CD14-positive monocyte (primary cell): Measurements from ENCODE around the gene RTL5. TPM values are rescaled to one million over a fixed set of nuclear protein-coding genes. Genes with fewer than 3 reads are reported as not detected.

Experiments used
- DNase-seq, 3 donors: peaks; one replicate each; pipeline ENCODE4 v3.0.0-alpha.2; 2011 to 2022
- H2AFZ ChIP-seq: 2 replicates; pipeline ENCODE4 v1.6.0; 2012; ENCODE audit warnings: mild to moderate bottlenecking, low read depth, low read length, inconsistent platforms; ENCODE audit not compliant: insufficient read depth, poor library complexity, severe bottlenecking
- H3K27ac ChIP-seq, 2 donors: 1 replicate in 1 of 2; 2 replicates in 1 of 2; pipeline ENCODE4 v1.5.1; 2012 to 2013; ENCODE audit warnings: low read length in 2 of 2, control low read depth in 1 of 2, inconsistent platforms in 1 of 2, low read depth in 1 of 2, mild to moderate bottlenecking in 1 of 2
- H3K27me3 ChIP-seq, 2 donors: one replicate each; pipeline versions ENCODE4 v1.6.0 to v1.6.1; 2011 to 2013; ENCODE audit warnings: low read length in 2 of 2; ENCODE audit not compliant: control insufficient read depth in 2 of 2, insufficient read depth in 2 of 2
- H3K36me3 ChIP-seq, 2 donors: replicated peaks in 1 of 2; 1 replicate in 1 of 2; 2 replicates in 1 of 2; pipeline versions ENCODE4 v1.5.1 to v1.6.1; 2012 to 2013; ENCODE audit warnings: low read length in 2 of 2, control low read depth in 1 of 2, inconsistent platforms in 1 of 2, mild to moderate bottlenecking in 1 of 2; ENCODE audit not compliant: insufficient read depth in 2 of 2, control insufficient read depth in 1 of 2
- H3K4me1 ChIP-seq, 2 donors: 1 replicate in 1 of 2; 2 replicates in 1 of 2; pipeline versions ENCODE4 v1.5.1 to v1.6.1; 2012 to 2013; ENCODE audit warnings: low read length in 2 of 2, control low read depth in 1 of 2, inconsistent platforms in 1 of 2, mild to moderate bottlenecking in 1 of 2, moderate library complexity in 1 of 2; ENCODE audit not compliant: insufficient read depth in 2 of 2, control insufficient read depth in 1 of 2
- H3K4me2 ChIP-seq: replicated peaks from 2 replicates; pipeline ENCODE3; 2012; ENCODE audit warnings: low read length, moderate library complexity, mild to moderate bottlenecking; ENCODE audit not compliant: poor library complexity, severe bottlenecking; ENCODE audit errors: extremely low read depth
- H3K4me3 ChIP-seq, 3 experiments: fragments of 200-600 bp in 1 of 3; sonication (generic) in 1 of 3; replicated peaks in 1 of 3; 1 replicate in 2 of 3; 2 replicates in 1 of 3; pipeline ENCODE4 v1.5.1; 2011 to 2013; ENCODE audit warnings: low read length in 3 of 3, mild to moderate bottlenecking in 3 of 3, control low read depth in 2 of 3, low read depth in 2 of 3, inconsistent platforms in 1 of 3, moderate library complexity in 1 of 3
- H3K79me2 ChIP-seq: 2 replicates; pipeline ENCODE4 v1.6.0; 2012; ENCODE audit warnings: mild to moderate bottlenecking, control low read depth, inconsistent platforms, low read length, moderate library complexity; ENCODE audit not compliant: insufficient read depth
- H3K9ac ChIP-seq: 2 replicates; pipeline ENCODE4 v1.6.0; 2017; ENCODE audit warnings: low read length, mild to moderate bottlenecking; ENCODE audit not compliant: insufficient read depth, poor library complexity, severe bottlenecking
- H3K9me3 ChIP-seq, 2 donors: replicated peaks in 1 of 2; 1 replicate in 1 of 2; 2 replicates in 1 of 2; pipeline versions ENCODE4 v1.5.1 to v1.6.1; 2012 to 2013; ENCODE audit warnings: low read length in 2 of 2, control low read depth in 1 of 2; ENCODE audit not compliant: control insufficient read depth in 1 of 2, insufficient read depth in 1 of 2
- H4K20me1 ChIP-seq: 2 replicates; pipeline ENCODE4 v1.6.0; 2012; ENCODE audit warnings: mild to moderate bottlenecking, low read length, control low read depth, moderate library complexity; ENCODE audit not compliant: insufficient read depth
- H3K27ac Mint-ChIP-seq, 7 donors: one replicate each; pipeline ENCODE4 v1.8.0; 2020; ENCODE audit warnings: mild to moderate bottlenecking in 7 of 7, mixed read lengths in 7 of 7, moderate library complexity in 6 of 7, inconsistent platforms in 2 of 7
- H3K27me3 Mint-ChIP-seq, 3 donors: one replicate each; pipeline ENCODE4 v1.8.0; 2021 to 2022; ENCODE audit warnings: low read depth in 3 of 3, mild to moderate bottlenecking in 3 of 3, mixed read lengths in 3 of 3, moderate library complexity in 3 of 3, inconsistent platforms in 1 of 3
- H3K36me3 Mint-ChIP-seq, 2 donors: one replicate each; pipeline ENCODE4 v1.8.0; 2020; ENCODE audit warnings: mixed read lengths in 2 of 2, inconsistent platforms in 1 of 2, mild to moderate bottlenecking in 1 of 2
- H3K4me1 Mint-ChIP-seq: one replicate; pipeline ENCODE4 v1.8.0; 2020; ENCODE audit warnings: mild to moderate bottlenecking, mixed read lengths
- H3K4me3 Mint-ChIP-seq, 2 donors: one replicate each; pipeline ENCODE4 v1.8.0; 2020; ENCODE audit warnings: mild to moderate bottlenecking in 2 of 2, mixed read lengths in 2 of 2, moderate library complexity in 1 of 2
- H3K9me3 Mint-ChIP-seq, 7 donors: one replicate each; pipeline ENCODE4 v1.8.0; 2020 to 2022; ENCODE audit warnings: mixed read lengths in 7 of 7, mild to moderate bottlenecking in 6 of 7, moderate library complexity in 6 of 7, inconsistent platforms in 2 of 7
- WGBS: methylation state at CpG from one replicate; pipeline ENCODE4 v1.1.5; 2013; ENCODE audit warnings: missing lambda C conversion rate; ENCODE audit not compliant: insufficient coverage; 5-methylcytosine and 5-hydroxymethylcytosine counted together
- intact Hi-C, 2 donors: fragments of 100-400 bp; cut with micrococcal nuclease; formaldehyde crosslinking; loops; one replicate each; pipeline versions ENCODE4 v1.15.0 to v1.15.1; 2023
- polyA plus RNA-seq, 3 donors: library from polyadenylated mRNA; depleted of rRNA in 1 of 3; unstranded in 2 of 3; stranded (reverse) in 1 of 3; fragments of 300-500 nt in 2 of 3; fragments of >200 nt in 1 of 3; fragmentation: Illumina TruSeq in 2 of 3; gene quantifications; 1 replicate in 2 of 3; 2 replicates in 1 of 3; pipeline ENCODE4 v1.2.3, GENCODE V29; 2012 to 2021
- TF ChIP-seq, protein P1 (sequence below): fragments of 200-600 bp; IDR thresholded peaks from one replicate; pipeline ENCODE4 v1.8.0; 2022; ENCODE audit warnings: antibody characterized with exemption, mild to moderate bottlenecking

RTL5 gene
- polyA plus RNA-seq, 3 donors, result 0.24 to 4.9 (median 0.59) TPM

DNA sequence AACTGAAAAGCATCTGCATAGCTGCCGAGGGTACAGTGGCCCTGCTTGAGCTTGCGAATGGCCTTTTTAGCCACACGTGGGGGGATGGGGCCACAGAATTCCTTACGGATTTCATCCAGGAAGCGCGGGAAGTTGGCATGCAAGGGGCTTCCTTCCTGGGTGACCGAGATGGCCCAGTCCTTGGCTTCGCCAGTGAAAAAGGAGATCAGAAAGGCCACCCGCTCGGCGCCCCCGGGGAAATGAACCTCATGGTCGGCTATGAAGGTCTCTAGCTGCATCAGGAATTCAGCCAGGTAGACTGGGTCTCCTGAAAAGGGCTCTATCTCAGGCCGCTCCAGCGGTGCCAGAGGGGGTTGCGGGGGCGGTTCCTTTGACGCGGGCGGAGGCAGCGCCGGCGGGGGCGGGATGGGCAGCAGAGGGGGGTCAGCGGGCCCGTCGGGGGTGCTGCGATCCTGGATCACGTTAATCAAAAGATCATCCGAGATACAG, 909 bp downstream of the RTL5 start:
- Histone ChIP-seq H3K27ac (peak overlapping the region in 1 of 2 donors; percentile 47), H3K79me2 (peaks cover 32% of the 10 kb centered on the region), H3K9me3 (no peaks in the 10 kb centered on the region), H3K36me3 (peaks cover 29 to 36% of the 10 kb centered on the region in 2 donors), H3K27me3 (no peaks in the 10 kb centered on the region), H2AFZ (no peak overlapping the region), H3K4me2 (peak overlapping the region; percentile 42), H4K20me1 (peaks cover 72% of the 10 kb centered on the region), H3K4me1 (peaks cover 60 to 62% of the 10 kb centered on the region in 2 donors), H3K9ac (peak overlapping the region; percentile 38), H3K4me3 (peak overlapping the region in 2 of 3 experiments; percentile 12 to 54)
- Mint-ChIP-seq H3K27ac (peak overlapping the region in 1 of 7 donors; percentile 64), H3K4me1 (peaks cover 57% of the 10 kb centered on the region), H3K36me3 (peaks cover 30 to 67% of the 10 kb centered on the region in 2 donors), H3K4me3 (peak overlapping the region; percentile 71 to 72), H3K27me3 (peaks cover 0 to 32% (median 3%) of the 10 kb centered on the region in 3 donors), H3K9me3 (peaks cover 0 to 8% (median 3%) of the 10 kb centered on the region in 7 donors)
- intact Hi-C loops, result loop anchor here in 1 of 2 donors (10.0 kb wide), 1 partner anchor 54 kb away; the partner anchor contains the start of gene PIN4
- TF ChIP-seq, protein P1, sequence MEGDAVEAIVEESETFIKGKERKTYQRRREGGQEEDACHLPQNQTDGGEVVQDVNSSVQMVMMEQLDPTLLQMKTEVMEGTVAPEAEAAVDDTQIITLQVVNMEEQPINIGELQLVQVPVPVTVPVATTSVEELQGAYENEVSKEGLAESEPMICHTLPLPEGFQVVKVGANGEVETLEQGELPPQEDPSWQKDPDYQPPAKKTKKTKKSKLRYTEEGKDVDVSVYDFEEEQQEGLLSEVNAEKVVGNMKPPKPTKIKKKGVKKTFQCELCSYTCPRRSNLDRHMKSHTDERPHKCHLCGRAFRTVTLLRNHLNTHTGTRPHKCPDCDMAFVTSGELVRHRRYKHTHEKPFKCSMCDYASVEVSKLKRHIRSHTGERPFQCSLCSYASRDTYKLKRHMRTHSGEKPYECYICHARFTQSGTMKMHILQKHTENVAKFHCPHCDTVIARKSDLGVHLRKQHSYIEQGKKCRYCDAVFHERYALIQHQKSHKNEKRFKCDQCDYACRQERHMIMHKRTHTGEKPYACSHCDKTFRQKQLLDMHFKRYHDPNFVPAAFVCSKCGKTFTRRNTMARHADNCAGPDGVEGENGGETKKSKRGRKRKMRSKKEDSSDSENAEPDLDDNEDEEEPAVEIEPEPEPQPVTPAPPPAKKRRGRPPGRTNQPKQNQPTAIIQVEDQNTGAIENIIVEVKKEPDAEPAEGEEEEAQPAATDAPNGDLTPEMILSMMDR, result no peak
- WGBS, result 47% methylated on average over 7 of the region's 30 CpGs
- DNase-seq, result no peak

DNA sequence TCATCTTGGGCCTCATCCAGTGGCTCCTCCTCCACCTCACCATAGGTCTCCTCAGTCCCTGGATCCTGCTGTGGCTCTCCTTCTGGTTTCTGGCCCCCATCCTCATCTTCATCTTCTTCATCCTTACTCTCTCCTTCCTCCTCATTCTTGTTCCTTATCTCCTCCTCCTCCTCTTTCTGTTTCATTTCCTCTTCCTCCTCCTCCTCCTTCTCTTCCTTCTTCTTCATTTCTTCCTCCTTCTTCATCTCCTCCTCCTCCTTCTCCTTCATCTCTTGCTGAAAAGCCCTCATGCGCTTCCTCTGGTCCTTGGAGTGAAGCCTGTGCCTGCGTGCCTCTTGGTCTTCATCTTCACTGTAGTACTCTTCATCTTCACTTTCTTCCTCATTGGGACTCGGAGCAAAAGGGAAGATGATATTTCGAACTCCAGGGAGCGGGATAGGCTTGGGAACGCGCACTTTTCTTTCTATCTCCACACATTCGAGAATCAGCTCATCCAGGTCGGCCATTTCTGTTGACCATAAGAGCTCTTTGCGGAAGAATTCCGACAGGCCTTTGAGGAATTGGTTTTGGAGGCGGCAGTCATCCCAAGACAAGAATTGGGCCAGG, 1.5 kb downstream of the RTL5 start:
- Mint-ChIP-seq H3K4me3 (peak overlapping the region; percentile 48 to 72), H3K9me3 (peaks cover 0 to 8% (median 3%) of the 10 kb centered on the region in 7 donors)

More for the DNA sequence above, 1.5 kb downstream of the RTL5 start:
- Histone ChIP-seq H4K20me1 (peaks cover 66% of the 10 kb centered on the region), H3K9me3 (no peaks in the 10 kb centered on the region), H3K79me2 (peaks cover 36% of the 10 kb centered on the region), H3K4me1 (peaks cover 66 to 68% of the 10 kb centered on the region in 2 donors), H3K27ac (peak overlapping the region in 1 of 2 donors; percentile 47), H3K4me3 (peak overlapping the region in 1 of 3 experiments; percentile 54), H3K36me3 (peaks cover 24 to 31% of the 10 kb centered on the region in 2 donors), H3K27me3 (no peaks in the 10 kb centered on the region), H2AFZ (no peak overlapping the region), H3K9ac (peak overlapping the region; percentile 38), H3K4me2 (peak overlapping the region; percentile 42)
- TF ChIP-seq, protein P1, result no peak
- Mint-ChIP-seq H3K27me3 (peaks cover 0 to 32% (median 1%) of the 10 kb centered on the region in 3 donors), H3K27ac (peak overlapping the region in 5 of 7 donors; percentile 9 to 65 (median 37)), H3K4me1 (peaks cover 62% of the 10 kb centered on the region), H3K36me3 (peaks cover 27 to 62% of the 10 kb centered on the region in 2 donors)
- WGBS, result no CpG with 5 or more reads among the region's 12 CpGs
- no peak for DNase-seq
- intact Hi-C loops, result loop anchor here in 1 of 2 donors (10.0 kb wide), 1 partner anchor 55 kb away; the partner anchor contains the start of gene PIN4
